SU-DHL-6 (cell line): ENCODE data around the gene FDX1.

Experiments
- H2AFZ ChIP-seq: fragments of 200-600 bp; sonication (generic); 2 replicates; pipeline ENCODE4 v1.6.1; 2014; ENCODE audit warnings: low read depth, mild to moderate bottlenecking, moderate library complexity, mixed read lengths, antibody characterized with exemption, low read length; ENCODE audit not compliant: severe bottlenecking
- H3F3A ChIP-seq: fragments of 200-600 bp; shearing (Covaris generic); 2 replicates; pipeline ENCODE4 v1.6.0; 2016; ENCODE audit warnings: antibody characterized with exemption, mild to moderate bottlenecking; ENCODE audit not compliant: insufficient read depth
- H3K27ac ChIP-seq: fragments of 200-600 bp; sonication (generic); 2 replicates; pipeline ENCODE4 v1.5.1; 2016; ENCODE audit warnings: low read depth, mild to moderate bottlenecking, low read length, moderate library complexity, mixed read lengths
- H3K27me3 ChIP-seq: fragments of 200-600 bp; sonication (generic), shearing (Covaris generic); 2 replicates; pipeline ENCODE4 v1.6.0; 2014; ENCODE audit warnings: mild to moderate bottlenecking, low read length
- H3K36me3 ChIP-seq: fragments of 200-600 bp; sonication (generic); 2 replicates; pipeline ENCODE4 v1.6.1; 2014; ENCODE audit warnings: mild to moderate bottlenecking, low read length, mixed read lengths
- H3K4me2 ChIP-seq: fragments of 300-600, 200-600 bp; shearing (Covaris generic), sonication (generic); 2 replicates; pipeline ENCODE4 v1.6.0; 2014; ENCODE audit warnings: low read length, low read depth, mild to moderate bottlenecking; ENCODE audit not compliant: poor library complexity, severe bottlenecking
- H3K4me3 ChIP-seq: fragments of 200-600 bp; sonication (generic); 2 replicates; pipeline ENCODE4 v1.5.1; 2014; ENCODE audit warnings: antibody characterized with exemption, low read length, mild to moderate bottlenecking, mixed read lengths; ENCODE audit not compliant: insufficient read depth, poor library complexity, severe bottlenecking
- H3K79me2 ChIP-seq: fragments of 200-600 bp; sonication (generic); 2 replicates; pipeline ENCODE4 v1.6.1; 2014; ENCODE audit warnings: mild to moderate bottlenecking, low read length, moderate library complexity; ENCODE audit not compliant: insufficient read depth
- H3K9ac ChIP-seq: fragments of 200-600 bp; sonication (generic); 2 replicates; pipeline ENCODE4 v1.7.0; 2014; ENCODE audit warnings: mild to moderate bottlenecking, low read length
- H3K9me2 ChIP-seq: fragments of 200-600 bp; sonication (generic); replicated peaks from 2 replicates; pipeline ENCODE4 v1.6.1; 2014; ENCODE audit warnings: low read length; ENCODE audit not compliant: insufficient read depth
- H3K9me3 ChIP-seq: fragments of 200-600 bp; sonication (generic); 2 replicates; pipeline ENCODE4 v1.6.1; 2014; ENCODE audit warnings: low read length, mixed read lengths; ENCODE audit not compliant: insufficient read depth
- H4K20me1 ChIP-seq: fragments of 200-600 bp; sonication (generic); 2 replicates; pipeline ENCODE4 v1.6.1; 2014; ENCODE audit warnings: low read depth, mild to moderate bottlenecking, antibody characterized with exemption, low read length, moderate library complexity, mixed read lengths
- EZH2phosphoT487 ChIP-seq: fragments of 200-600 bp; sonication (generic), shearing (Covaris generic); conservative IDR thresholded peaks from 2 replicates; pipeline ENCODE4 v1.6.1; 2018; ENCODE audit warnings: mild to moderate bottlenecking, antibody characterized with exemption, low read length, moderate library complexity, mixed read lengths
- TF ChIP-seq, protein P1 (sequence below): fragments of 200-600 bp; sonication (generic); IDR thresholded peaks from one replicate; pipeline ENCODE4 v1.5.1; 2017; ENCODE audit warnings: antibody characterized with exemption, mild to moderate bottlenecking, low read length, moderate library complexity; ENCODE audit not compliant: insufficient read depth, poor library complexity, severe bottlenecking

Gene FDX1

DNA sequence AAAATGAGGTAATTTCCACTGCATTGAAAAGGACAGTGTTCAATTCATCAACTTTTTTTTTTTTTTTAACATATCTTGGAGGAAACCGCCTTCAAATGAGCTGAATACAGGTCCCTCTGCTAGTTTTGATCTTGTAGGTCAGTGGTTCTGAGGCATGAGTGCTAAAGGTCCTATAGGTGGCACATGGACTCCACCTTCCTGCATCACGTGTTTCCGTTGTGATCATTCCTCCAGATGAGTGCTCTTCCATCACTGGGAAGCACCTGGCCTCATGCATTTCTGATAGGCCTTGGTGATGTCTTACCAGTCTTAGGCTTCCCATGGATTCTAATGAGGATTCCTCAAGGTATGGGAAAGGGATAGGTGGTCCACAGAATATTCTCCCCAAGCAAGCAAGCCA, 37.8 kb downstream of the FDX1 start:
- no peaks in the 10 kb centered on the region for H3K27me3 ChIP-seq
- TF ChIP-seq, protein P1, sequence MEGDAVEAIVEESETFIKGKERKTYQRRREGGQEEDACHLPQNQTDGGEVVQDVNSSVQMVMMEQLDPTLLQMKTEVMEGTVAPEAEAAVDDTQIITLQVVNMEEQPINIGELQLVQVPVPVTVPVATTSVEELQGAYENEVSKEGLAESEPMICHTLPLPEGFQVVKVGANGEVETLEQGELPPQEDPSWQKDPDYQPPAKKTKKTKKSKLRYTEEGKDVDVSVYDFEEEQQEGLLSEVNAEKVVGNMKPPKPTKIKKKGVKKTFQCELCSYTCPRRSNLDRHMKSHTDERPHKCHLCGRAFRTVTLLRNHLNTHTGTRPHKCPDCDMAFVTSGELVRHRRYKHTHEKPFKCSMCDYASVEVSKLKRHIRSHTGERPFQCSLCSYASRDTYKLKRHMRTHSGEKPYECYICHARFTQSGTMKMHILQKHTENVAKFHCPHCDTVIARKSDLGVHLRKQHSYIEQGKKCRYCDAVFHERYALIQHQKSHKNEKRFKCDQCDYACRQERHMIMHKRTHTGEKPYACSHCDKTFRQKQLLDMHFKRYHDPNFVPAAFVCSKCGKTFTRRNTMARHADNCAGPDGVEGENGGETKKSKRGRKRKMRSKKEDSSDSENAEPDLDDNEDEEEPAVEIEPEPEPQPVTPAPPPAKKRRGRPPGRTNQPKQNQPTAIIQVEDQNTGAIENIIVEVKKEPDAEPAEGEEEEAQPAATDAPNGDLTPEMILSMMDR: no peak
- TF ChIP-seq EZH2phosphoT487: no peak
- H3K4me2 ChIP-seq: no peak overlapping the region
- no peaks in the 10 kb centered on the region for H3F3A ChIP-seq
- H3K9ac ChIP-seq: no peak overlapping the region
- no peaks in the 10 kb centered on the region for H3K9me2 ChIP-seq
- no peak overlapping the region for H2AFZ ChIP-seq
- H3K79me2 ChIP-seq: no peaks in the 10 kb centered on the region
- H4K20me1 ChIP-seq: no peaks in the 10 kb centered on the region
- no peak overlapping the region for H3K27ac ChIP-seq
- no peaks in the 10 kb centered on the region for H3K9me3 ChIP-seq
- no peak overlapping the region for H3K4me3 ChIP-seq
- H3K36me3 ChIP-seq: no peaks in the 10 kb centered on the region; the same call in 1 of the 2 replicates

DNA sequence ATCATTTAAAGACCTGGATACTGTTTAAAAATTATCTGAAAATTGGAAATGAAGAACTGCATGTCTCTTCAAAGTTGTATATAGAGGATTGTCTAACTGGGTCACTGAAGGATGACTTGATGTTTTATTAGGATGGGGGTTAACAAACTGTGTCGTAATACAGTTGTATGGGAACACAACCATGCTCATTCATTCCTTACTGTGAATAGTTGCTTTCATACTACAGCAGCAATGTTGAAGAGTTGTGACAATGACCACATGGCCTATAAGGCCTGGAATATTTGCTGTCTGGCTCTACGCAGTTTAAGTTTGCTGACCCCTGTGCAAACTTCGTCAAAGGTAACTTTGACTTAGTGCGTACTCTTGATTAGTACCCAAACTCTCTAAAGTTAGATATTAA, 38.4 kb downstream of the FDX1 start:
- no peaks in the 10 kb centered on the region for H3K27me3 ChIP-seq
- no peaks in the 10 kb centered on the region; the same call in 1 of the 2 replicates for H3K36me3 ChIP-seq
- H2AFZ ChIP-seq: no peak overlapping the region
- H3K4me3 ChIP-seq: no peak overlapping the region
- no peaks in the 10 kb centered on the region for H3K9me3 ChIP-seq
- no peaks in the 10 kb centered on the region for H4K20me1 ChIP-seq
- TF ChIP-seq, protein P1: no peak
- TF ChIP-seq EZH2phosphoT487: no peak
- no peaks in the 10 kb centered on the region for H3F3A ChIP-seq
- H3K9me2 ChIP-seq: no peaks in the 10 kb centered on the region
- no peak overlapping the region for H3K9ac ChIP-seq
- H3K4me2 ChIP-seq: no peak overlapping the region
- H3K27ac ChIP-seq: no peak overlapping the region
- no peaks in the 10 kb centered on the region for H3K79me2 ChIP-seq

GRCh38 chr11:110469127-110469526, 39.4 kb downstream of the FDX1 start:
- Histone ChIP-seq H3F3A (no peaks in the 10 kb centered on the region), H2AFZ (no peak overlapping the region)

More at GRCh38 chr11:110469127-110469526, 39.4 kb downstream of the FDX1 start:
- no peak for TF ChIP-seq EZH2phosphoT487
- TF ChIP-seq, protein P1: no peak
- Histone ChIP-seq H3K27ac (no peak overlapping the region), H3K36me3 (no peaks in the 10 kb centered on the region), H3K27me3 (no peaks in the 10 kb centered on the region), H3K4me2 (no peak overlapping the region), H3K4me3 (no peak overlapping the region), H3K9me3 (no peaks in the 10 kb centered on the region), H3K9ac (no peak overlapping the region), H4K20me1 (no peaks in the 10 kb centered on the region), H3K79me2 (no peaks in the 10 kb centered on the region), H3K9me2 (no peaks in the 10 kb centered on the region)
